K562 (cell line): ENCODE results near the gene PLEK2. TPM values are rescaled to one million over a fixed set of nuclear protein-coding genes. Genes with fewer than 3 reads are reported as not detected.

Experiments used
- ATAC-seq: fragments of 200-7000 bp; cut with Tn5 transposase; 3 replicates; pipeline ENCODE4 v1.9.1; 2020; ENCODE audit warnings: moderate library complexity
- BruUV-seq: library from RNA; stranded (reverse); fragments of 400-500 nt; replicated peaks from 2 replicates; lab custom pipeline; 2021; lab: Mats Ljungman, UMichigan
- CTCF ChIA-PET: fragments of 300-600 bp; formaldehyde crosslinking; extraction: SDS; loops from one replicate; lab custom pipeline; 2021; ENCODE audit warnings: low intra/inter-chr PET ratio; lab: Yijun Ruan, JAX
- POLR2A ChIA-PET: fragments of 300-600, 350-650 bp; sonication (Branson Sonifier 250); formaldehyde crosslinking; extraction: SDS; loops from one replicate; lab custom pipeline; 2021; ENCODE audit warnings: antibody characterized with exemption, inconsistent platforms; lab: Yijun Ruan, JAX
- DNase-seq, 4 experiments: peaks; one replicate each; pipeline versions ENCODE4 v3.0.0 to v3.0.0-alpha.2; 2011 to 2018; ENCODE audit warnings: low spot score in 3 of 4, mixed read lengths in 3 of 4; ENCODE audit errors: extremely low read depth in 1 of 4
- FAIRE-seq: peaks from 2 replicates; lab custom pipeline; 2011; peaks lifted over from hg19 to GRCh38; lab: Jason Lieb, UNC
- H2AFZ ChIP-seq: 2 replicates; pipeline ENCODE4 v1.6.0; 2011; ENCODE audit warnings: low read depth, low read length, control low read depth, inconsistent platforms
- H3K27ac ChIP-seq: fragments of 200-600 bp; 3 replicates; pipeline ENCODE4 v1.8.0; 2011; ENCODE audit warnings: low read depth, mild to moderate bottlenecking, control low read depth, inconsistent platforms, low read length, moderate library complexity, mixed read lengths; ENCODE audit errors: extremely low read depth
- H3K27me3 ChIP-seq, 2 experiments: fragments of 300-600 bp in 1 of 2; 2 replicates in 1 of 2; 3 replicates in 1 of 2; pipeline versions ENCODE4 v1.6.0 to v1.8.0; 2011; ENCODE audit warnings: inconsistent platforms in 2 of 2, low read length in 2 of 2, mild to moderate bottlenecking in 1 of 2, mixed read lengths in 1 of 2, moderate library complexity in 1 of 2; ENCODE audit not compliant: control insufficient read depth in 2 of 2, insufficient read depth in 2 of 2
- H3K36me3 ChIP-seq: fragments of 300-600 bp; 3 replicates; pipeline ENCODE4 v1.8.0; 2011; ENCODE audit warnings: mild to moderate bottlenecking, low read length, inconsistent platforms; ENCODE audit not compliant: control insufficient read depth, insufficient read depth
- H3K4me1 ChIP-seq, 2 experiments: fragments of 200-600 bp in 1 of 2; replicated peaks in 1 of 2; 2 replicates in 1 of 2; 3 replicates in 1 of 2; pipeline versions ENCODE4 v1.5.1 to v1.8.0; 2011; ENCODE audit warnings: inconsistent platforms in 2 of 2, low read length in 2 of 2, mild to moderate bottlenecking in 1 of 2, mixed read lengths in 1 of 2, moderate library complexity in 1 of 2; ENCODE audit not compliant: control insufficient read depth in 2 of 2, insufficient read depth in 2 of 2
- H3K4me2 ChIP-seq: 2 replicates; pipeline ENCODE4 v1.6.1; 2011; ENCODE audit warnings: low read length, control low read depth, inconsistent platforms, mixed read lengths; ENCODE audit not compliant: insufficient read depth
- H3K4me3 ChIP-seq: fragments of 200-600 bp; sonication (generic), shearing (Covaris generic); 2 replicates; pipeline ENCODE4 v1.5.1; 2016; ENCODE audit warnings: control low read depth, inconsistent platforms
- H3K79me2 ChIP-seq: fragments of 200-600 bp; 3 replicates; pipeline ENCODE4 v1.8.0; 2011; ENCODE audit warnings: low read length, inconsistent platforms; ENCODE audit not compliant: control insufficient read depth, insufficient read depth
- H3K9ac ChIP-seq, 2 experiments: 2 replicates each; pipeline versions ENCODE4 v1.6.0 to v1.6.1; 2011; ENCODE audit warnings: low read depth in 2 of 2, low read length in 2 of 2, control low read depth in 1 of 2, inconsistent platforms in 1 of 2, mild to moderate bottlenecking in 1 of 2, mixed read lengths in 1 of 2; ENCODE audit not compliant: insufficient read depth in 1 of 2
- H3K9me1 ChIP-seq: one replicate; pipeline ENCODE4 v1.6.0; 2011; ENCODE audit warnings: inconsistent platforms, mild to moderate bottlenecking, low read length, moderate library complexity; ENCODE audit not compliant: control insufficient read depth, insufficient read depth
- H3K9me3 ChIP-seq: replicated peaks from 2 replicates; pipeline ENCODE4 v1.5.1; 2011; ENCODE audit warnings: low read depth, low read length, inconsistent platforms; ENCODE audit not compliant: control insufficient read depth, insufficient read depth
- H4K20me1 ChIP-seq: replicated peaks from 2 replicates; pipeline ENCODE4 v1.6.1; 2011; ENCODE audit warnings: low read length, inconsistent platforms, mixed read lengths; ENCODE audit not compliant: control insufficient read depth, insufficient read depth
- ESRRB ChIP-seq: fragments of 250-450 bp; sonication (Bioruptor Pico); IDR thresholded peaks from 2 replicates; pipeline ENCODE4 v1.5.0; 2020; ENCODE audit warnings: mild to moderate bottlenecking, moderate library complexity, borderline replicate concordance
- SMAD4 ChIP-seq: fragments of 250-450 bp; sonication (Bioruptor Pico); conservative IDR thresholded peaks from 2 replicates; pipeline ENCODE4 v1.8.0; 2021; ENCODE audit warnings: inconsistent platforms, mild to moderate bottlenecking, moderate library complexity
- WGBS: fragments of 100-300 bp; shearing (Covaris generic); methylation state at CpG from one replicate; pipeline ENCODE4 v1.1.6; 2016; ENCODE audit warnings: low coverage, mixed read lengths; ENCODE audit not compliant: insufficient coverage; ENCODE audit errors: missing lambda C conversion rate; 5-methylcytosine and 5-hydroxymethylcytosine counted together
- in situ Hi-C: fragments of 300-500 bp; cut with MboI; formaldehyde crosslinking; loops from 4 replicates; pipeline ENCODE4 v1.15.0; 2018; ENCODE audit warnings: inconsistent platforms, mixed read lengths
- intact Hi-C: fragments of 100-400 bp; cut with micrococcal nuclease; formaldehyde crosslinking; loops from 2 replicates; pipeline ENCODE4 v1.14.2; 2022
- polyA plus RNA-seq, 8 experiments: library from polyadenylated mRNA; depleted of rRNA in 4 of 8; stranded (reverse) in 5 of 8; unstranded in 3 of 8; fragments of >200 nt; fragmentation: Nextera tagmentation in 2 of 8; fragmentation: Illumina TruSeq in 1 of 8; extraction: Ambion mirVana in 2 of 8; extraction: Trizol in 1 of 8; gene quantifications; 2 replicates each; pipeline versions ENCODE4 v1.2.1 to v1.2.3, GENCODE V29; 2011 to 2014; ENCODE audit warnings: inconsistent platforms in 1 of 8, missing spikeins in 1 of 8
- total RNA-seq, 7 experiments: library from RNA; depleted of rRNA in 6 of 7; stranded (reverse); fragments of >200 nt in 6 of 7; fragmentation: Illumina TruSeq in 2 of 7; extraction: Trizol in 2 of 7; gene quantifications; 2 replicates each; pipeline versions ENCODE4 v1.2.1 to v1.2.3, GENCODE V29; 2011 to 2021; ENCODE audit warnings: low replicate concordance in 1 of 7
- TF ChIP-seq, protein P1 (sequence below): sonication (generic); formaldehyde crosslinking; IDR thresholded peaks from 2 replicates; pipeline ENCODE4 v1.5.0; 2020; ENCODE audit warnings: missing genetic modification reagents
- TF ChIP-seq, protein P2 (sequence below), 3 experiments: IDR thresholded peaks in 2 of 3; conservative IDR thresholded peaks in 1 of 3; 2 replicates each; pipeline ENCODE4 v1.5.1; 2011 to 2012; ENCODE audit warnings: low read length in 3 of 3, mild to moderate bottlenecking in 3 of 3, control low read depth in 2 of 3, improper control_type of control experiment in 1 of 3, inconsistent platforms in 1 of 3, low read depth in 1 of 3, mixed read lengths in 1 of 3, moderate library complexity in 1 of 3; ENCODE audit not compliant: insufficient read depth in 2 of 3
- TF ChIP-seq, protein P3 (sequence below): fragments of 250-450 bp; sonication (Bioruptor Pico); IDR thresholded peaks from 2 replicates; pipeline ENCODE4 v1.4.0; 2020

Gene PLEK2
- total and polyA plus RNA-seq, 9 of the 15 experiments (the other 6 are each of a cell fraction or from before 2014, with no cell fraction given), result not detected

DNA sequence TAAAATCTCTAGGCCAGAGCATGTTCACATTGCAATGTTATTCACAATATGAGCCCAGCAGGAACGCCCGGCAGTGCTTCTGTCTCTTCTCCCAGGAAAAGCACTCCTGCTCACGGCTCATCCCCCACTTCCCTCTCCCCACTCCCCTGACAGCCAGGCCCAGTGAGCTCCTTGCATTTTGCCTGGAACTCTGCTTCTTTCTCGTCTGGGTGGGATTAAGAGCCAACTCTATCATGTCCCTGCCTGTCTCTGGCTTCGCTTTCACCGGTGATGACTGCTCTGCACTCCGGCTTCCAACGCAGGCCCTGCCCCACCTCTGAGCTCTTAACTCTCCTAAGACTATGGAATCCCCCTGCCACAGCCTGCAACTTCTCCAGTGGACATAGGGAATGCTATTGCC, 2.5 kb downstream of the PLEK2 start:
- H3K4me3 ChIP-seq, result no peak overlapping the region
- peak overlapping the region; percentile 86 for H2AFZ ChIP-seq
- ChIA-PET CTCF (no interaction called here), POLR2A (interaction anchor here (1.6 kb wide), 1 partner anchor 15 kb away, joined by 4 read pairs; no protein-coding TSS in a partner anchor)
- TF ChIP-seq, protein P1, sequence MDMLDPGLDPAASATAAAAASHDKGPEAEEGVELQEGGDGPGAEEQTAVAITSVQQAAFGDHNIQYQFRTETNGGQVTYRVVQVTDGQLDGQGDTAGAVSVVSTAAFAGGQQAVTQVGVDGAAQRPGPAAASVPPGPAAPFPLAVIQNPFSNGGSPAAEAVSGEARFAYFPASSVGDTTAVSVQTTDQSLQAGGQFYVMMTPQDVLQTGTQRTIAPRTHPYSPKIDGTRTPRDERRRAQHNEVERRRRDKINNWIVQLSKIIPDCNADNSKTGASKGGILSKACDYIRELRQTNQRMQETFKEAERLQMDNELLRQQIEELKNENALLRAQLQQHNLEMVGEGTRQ (CRISPR knock-in tag), result no peak
- TF ChIP-seq SMAD4 (no peak), ESRRB (no peak)
- TF ChIP-seq, protein P2, sequence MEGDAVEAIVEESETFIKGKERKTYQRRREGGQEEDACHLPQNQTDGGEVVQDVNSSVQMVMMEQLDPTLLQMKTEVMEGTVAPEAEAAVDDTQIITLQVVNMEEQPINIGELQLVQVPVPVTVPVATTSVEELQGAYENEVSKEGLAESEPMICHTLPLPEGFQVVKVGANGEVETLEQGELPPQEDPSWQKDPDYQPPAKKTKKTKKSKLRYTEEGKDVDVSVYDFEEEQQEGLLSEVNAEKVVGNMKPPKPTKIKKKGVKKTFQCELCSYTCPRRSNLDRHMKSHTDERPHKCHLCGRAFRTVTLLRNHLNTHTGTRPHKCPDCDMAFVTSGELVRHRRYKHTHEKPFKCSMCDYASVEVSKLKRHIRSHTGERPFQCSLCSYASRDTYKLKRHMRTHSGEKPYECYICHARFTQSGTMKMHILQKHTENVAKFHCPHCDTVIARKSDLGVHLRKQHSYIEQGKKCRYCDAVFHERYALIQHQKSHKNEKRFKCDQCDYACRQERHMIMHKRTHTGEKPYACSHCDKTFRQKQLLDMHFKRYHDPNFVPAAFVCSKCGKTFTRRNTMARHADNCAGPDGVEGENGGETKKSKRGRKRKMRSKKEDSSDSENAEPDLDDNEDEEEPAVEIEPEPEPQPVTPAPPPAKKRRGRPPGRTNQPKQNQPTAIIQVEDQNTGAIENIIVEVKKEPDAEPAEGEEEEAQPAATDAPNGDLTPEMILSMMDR (IDR thresholded peaks at IDR 0.05 in 2 of 3, conservative IDR thresholded peaks at IDR 0.05 in 1 of 3; ENCODE audit: insufficient read depth in 2 of 3, low read depth in 1 of 3, low read length in 3 of 3), result no peak
- TF ChIP-seq, protein P3, sequence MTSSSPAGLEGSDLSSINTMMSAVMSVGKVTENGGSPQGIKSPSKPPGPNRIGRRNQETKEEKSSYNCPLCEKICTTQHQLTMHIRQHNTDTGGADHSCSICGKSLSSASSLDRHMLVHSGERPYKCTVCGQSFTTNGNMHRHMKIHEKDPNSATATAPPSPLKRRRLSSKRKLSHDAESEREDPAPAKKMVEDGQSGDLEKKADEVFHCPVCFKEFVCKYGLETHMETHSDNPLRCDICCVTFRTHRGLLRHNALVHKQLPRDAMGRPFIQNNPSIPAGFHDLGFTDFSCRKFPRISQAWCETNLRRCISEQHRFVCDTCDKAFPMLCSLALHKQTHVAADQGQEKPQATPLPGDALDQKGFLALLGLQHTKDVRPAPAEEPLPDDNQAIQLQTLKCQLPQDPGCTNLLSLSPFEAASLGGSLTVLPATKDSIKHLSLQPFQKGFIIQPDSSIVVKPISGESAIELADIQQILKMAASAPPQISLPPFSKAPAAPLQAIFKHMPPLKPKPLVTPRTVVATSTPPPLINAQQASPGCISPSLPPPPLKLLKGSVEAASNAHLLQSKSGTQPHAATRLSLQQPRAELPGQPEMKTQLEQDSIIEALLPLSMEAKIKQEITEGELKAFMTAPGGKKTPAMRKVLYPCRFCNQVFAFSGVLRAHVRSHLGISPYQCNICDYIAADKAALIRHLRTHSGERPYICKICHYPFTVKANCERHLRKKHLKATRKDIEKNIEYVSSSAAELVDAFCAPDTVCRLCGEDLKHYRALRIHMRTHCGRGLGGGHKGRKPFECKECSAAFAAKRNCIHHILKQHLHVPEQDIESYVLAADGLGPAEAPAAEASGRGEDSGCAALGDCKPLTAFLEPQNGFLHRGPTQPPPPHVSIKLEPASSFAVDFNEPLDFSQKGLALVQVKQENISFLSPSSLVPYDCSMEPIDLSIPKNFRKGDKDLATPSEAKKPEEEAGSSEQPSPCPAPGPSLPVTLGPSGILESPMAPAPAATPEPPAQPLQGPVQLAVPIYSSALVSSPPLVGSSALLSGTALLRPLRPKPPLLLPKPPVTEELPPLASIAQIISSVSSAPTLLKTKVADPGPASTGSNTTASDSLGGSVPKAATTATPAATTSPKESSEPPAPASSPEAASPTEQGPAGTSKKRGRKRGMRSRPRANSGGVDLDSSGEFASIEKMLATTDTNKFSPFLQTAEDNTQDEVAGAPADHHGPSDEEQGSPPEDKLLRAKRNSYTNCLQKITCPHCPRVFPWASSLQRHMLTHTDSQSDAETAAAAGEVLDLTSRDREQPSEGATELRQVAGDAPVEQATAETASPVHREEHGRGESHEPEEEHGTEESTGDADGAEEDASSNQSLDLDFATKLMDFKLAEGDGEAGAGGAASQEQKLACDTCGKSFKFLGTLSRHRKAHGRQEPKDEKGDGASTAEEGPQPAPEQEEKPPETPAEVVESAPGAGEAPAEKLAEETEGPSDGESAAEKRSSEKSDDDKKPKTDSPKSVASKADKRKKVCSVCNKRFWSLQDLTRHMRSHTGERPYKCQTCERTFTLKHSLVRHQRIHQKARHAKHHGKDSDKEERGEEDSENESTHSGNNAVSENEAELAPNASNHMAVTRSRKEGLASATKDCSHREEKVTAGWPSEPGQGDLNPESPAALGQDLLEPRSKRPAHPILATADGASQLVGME, result no peak
- no peaks in the 10 kb centered on the region for H3K79me2 ChIP-seq
- H3K27ac ChIP-seq, result no peak overlapping the region; the same call in 2 of the 3 replicates
- no peaks in the 10 kb centered on the region for H3K9me1 ChIP-seq
- H4K20me1 ChIP-seq, result no peaks in the 10 kb centered on the region
- FAIRE-seq (no peak), DNase-seq (no peak), ATAC-seq (no peak)
- H3K9me3 ChIP-seq, result no peaks in the 10 kb centered on the region
- H3K4me2 ChIP-seq, result no peak overlapping the region
- peak overlapping the region in 1 of 2 experiments; percentile 78; a peak in 1 of 4 replicates for H3K9ac ChIP-seq
- 69% methylated on average over 6 of the region's 8 CpGs for WGBS
- H3K27me3 ChIP-seq, result no peaks in the 10 kb centered on the region
- no peaks in the 10 kb centered on the region for H3K36me3 ChIP-seq
- peaks cover 14 to 26% of the 10 kb centered on the region in 2 experiments; a peak in 4 of 5 replicates for H3K4me1 ChIP-seq
- BruUV-seq, result no TSS peak
- intact Hi-C loops (no loop called here), in situ Hi-C loops (no loop called here)
